H1 (cell line): ENCODE measurements around the gene FGGY. TPM values are rescaled to one million over a fixed set of nuclear protein-coding genes. Genes with fewer than 3 reads are reported as not detected.

Experiments
- CBX8 ChIP-seq: fragments of 300-800, 300-1000 bp; sonication (generic); IDR thresholded peaks from 2 replicates; pipeline ENCODE4 v1.7.1; 2016; ENCODE audit warnings: low read depth, low read length, borderline replicate concordance
- EP300 ChIP-seq, 2 experiments: IDR thresholded peaks; 1 replicate in 1 of 2; 2 replicates in 1 of 2; pipeline ENCODE4 v1.6.1; 2011 to 2012; ENCODE audit warnings: low read depth in 2 of 2, low read length in 2 of 2, mild to moderate bottlenecking in 2 of 2, borderline replicate concordance in 1 of 2, inconsistent platforms in 1 of 2, moderate library complexity in 1 of 2
- SP1 ChIP-seq: IDR thresholded peaks from 2 replicates; pipeline ENCODE4 v1.6.1; 2011; ENCODE audit warnings: low read depth, low read length
- ZNF274 ChIP-seq: IDR thresholded peaks from 2 replicates; pipeline ENCODE4 v1.7.0; 2012; ENCODE audit warnings: low read length, borderline replicate concordance; ENCODE audit errors: extremely low read depth
- polyA plus RNA-seq, 7 experiments: library from polyadenylated mRNA; depleted of rRNA in 3 of 7; stranded (reverse) in 5 of 7; unstranded in 2 of 7; fragments of >200 nt in 5 of 7; fragments of 200-250 nt in 2 of 7; gene quantifications; 1 replicate in 5 of 7; 2 replicates in 1 of 7; 4 replicates in 1 of 7; pipeline versions ENCODE4 v1.2.1 to v1.2.3, GENCODE V29; 2011 to 2013; ENCODE audit warnings: missing spikeins in 2 of 7, mixed read lengths in 2 of 7
- total RNA-seq: library from RNA; stranded (reverse); fragmentation: NEBNext Ultra II Directional; extraction: Animal tissue kit (Norgen Biotek cat#: 25700); gene quantifications from 2 replicates; pipeline ENCODE4 v1.2.1, GENCODE V29; 2021

The FGGY gene
- total and polyA plus RNA-seq, 2 of the 8 experiments (the other 6 are each of a cell fraction or from before 2014, with no cell fraction given) = 10.3 to 12.5 TPM

DNA sequence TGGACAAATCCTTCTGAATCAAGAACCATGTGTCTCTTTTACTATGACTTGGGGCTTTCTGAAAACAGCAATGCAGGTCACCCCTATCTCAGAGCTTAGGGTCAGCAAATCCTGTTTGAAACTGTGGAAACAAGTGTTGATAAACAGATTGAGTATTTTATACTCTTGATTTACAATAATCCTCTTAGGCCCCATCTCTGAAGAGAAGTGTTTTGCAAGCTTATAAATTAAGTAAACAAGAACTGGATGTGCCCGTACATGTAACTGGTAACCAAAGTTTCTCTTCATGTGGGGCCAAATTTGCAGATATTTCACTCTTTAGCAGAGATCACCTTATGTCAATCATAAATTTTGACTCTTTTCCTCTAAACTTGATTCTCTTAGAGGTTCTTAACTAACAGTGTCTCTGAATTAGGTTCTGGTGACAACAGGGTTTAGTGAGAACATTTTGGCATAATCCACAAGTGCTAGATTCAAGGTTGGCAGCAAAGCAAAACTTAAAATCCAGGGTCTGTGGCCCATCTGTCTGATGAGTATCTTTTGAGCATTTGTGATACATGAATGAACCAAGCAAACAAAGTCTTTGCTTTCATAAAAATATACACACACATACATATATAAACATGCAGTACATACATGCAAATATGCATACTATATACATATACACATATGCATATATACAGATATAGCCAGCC is 334.8 kb downstream of the FGGY start (continued):
- TF ChIP-seq ZNF274 (no peak), SP1 (no peak), EP300 (IDR thresholded peaks at IDR 0.05; ENCODE audit: borderline replicate concordance in 1 of 2, low read depth in 2 of 2, low read length in 2 of 2) (no peak), CBX8 (no peak)
